GM18868 (cell line): Measurements from ENCODE around the gene OSBPL1A.

Source experiments
- ATAC-seq: cut with Tn5 transposase; IDR thresholded peaks from one replicate; pipeline ENCODE4 v1.9.1; 2021; ENCODE audit warnings: mild to moderate bottlenecking, moderate library complexity; ENCODE audit not compliant: unreplicated experiment

Gene OSBPL1A

DNA sequence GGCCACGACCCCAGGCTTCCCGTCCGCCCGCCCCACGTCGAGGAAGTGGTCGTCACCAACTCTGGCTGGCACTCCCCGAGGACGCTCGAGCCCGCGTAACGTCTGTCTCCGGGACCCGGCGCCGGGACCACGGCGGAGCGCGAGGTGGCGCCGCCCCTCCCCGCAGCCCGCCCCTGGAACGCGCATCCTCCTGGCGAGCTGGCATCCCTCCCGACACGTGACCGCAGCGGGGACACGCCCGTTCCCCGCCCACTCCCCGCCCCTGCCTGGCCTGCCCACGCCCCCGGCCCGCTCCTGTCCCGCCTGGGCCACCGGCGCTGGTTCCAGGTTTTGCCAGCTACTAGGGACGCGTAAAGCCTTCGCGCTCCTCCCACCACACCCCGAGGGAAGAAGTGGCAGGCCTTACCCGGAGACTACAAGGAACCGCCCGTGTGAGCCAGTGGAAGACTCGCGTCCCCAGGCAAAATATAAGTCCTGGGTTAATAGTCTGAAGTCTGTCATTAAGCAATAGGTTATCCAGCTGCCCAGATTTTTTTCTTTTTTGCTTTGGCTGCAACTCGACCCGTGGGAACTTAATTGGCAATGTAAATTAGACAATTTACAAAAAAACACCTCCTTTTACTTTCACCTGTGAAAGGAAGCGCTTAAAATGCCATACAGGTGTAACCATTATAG lies at the start of gene OSBPL1A:
Gene OSBPL1A, minus strand, starts transcription at position 131 of the 675 bp plus-strand sequence. CDS start 20,291 bp downstream, outside the sequence.
- peak; percentile 58 for ATAC-seq

DNA sequence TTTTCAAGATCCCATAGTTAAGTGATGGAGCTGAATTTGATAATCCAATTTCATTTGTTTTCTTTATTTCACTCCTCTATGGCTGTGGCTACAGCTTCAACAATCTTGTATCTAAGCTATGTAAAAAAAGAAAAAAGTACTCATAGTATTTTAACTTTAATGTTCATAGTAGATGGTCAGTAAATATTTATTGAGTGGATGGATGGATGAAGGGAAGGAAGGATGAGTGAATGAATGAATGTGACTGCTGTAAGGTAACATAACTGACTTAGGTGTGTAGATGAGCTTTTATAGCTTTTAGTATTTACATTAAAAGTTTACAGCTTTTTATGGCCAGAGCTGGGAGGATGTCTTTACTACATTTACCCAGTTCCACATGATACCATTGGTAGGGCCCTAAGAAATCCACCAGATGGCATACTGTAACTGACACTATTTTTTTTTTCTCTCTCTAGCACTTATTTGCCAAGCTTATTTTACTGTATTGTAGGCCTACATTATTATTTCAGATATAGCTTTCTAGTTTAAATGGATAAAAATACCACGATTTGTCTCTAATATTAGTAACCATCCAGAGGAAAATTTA lies 49.4 kb upstream of the OSBPL1A start:
- ATAC-seq = no peak

- ATAC-seq = peak; percentile 71
Measured at GRCh38 chr18:24446453-24446852, 48.8 kb upstream of the OSBPL1A start.

DNA sequence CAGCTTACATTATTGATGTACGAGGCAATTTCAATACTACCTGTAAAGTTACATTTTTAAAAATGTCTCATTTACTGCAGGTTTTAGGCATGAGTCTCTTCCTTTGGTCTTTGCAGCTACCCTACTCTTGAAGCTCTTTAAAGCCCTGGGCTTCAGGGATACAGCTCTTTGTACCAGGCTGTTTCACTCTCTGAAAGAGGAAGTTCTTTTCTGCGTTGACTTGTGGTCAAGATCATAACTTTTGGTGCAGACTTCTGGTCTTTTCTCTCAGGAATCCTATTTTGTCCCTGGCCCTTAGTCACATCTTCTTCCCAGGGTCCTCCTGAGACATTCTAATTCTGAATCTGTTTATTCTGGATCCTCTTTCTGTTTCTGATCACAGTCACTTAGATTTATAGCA lies 46.2 kb upstream of the OSBPL1A start:
- ATAC-seq = peak; percentile 84

- ATAC-seq = no peak
Measured at GRCh38 chr18:24436939-24437338, 39.3 kb upstream of the OSBPL1A start.

DNA sequence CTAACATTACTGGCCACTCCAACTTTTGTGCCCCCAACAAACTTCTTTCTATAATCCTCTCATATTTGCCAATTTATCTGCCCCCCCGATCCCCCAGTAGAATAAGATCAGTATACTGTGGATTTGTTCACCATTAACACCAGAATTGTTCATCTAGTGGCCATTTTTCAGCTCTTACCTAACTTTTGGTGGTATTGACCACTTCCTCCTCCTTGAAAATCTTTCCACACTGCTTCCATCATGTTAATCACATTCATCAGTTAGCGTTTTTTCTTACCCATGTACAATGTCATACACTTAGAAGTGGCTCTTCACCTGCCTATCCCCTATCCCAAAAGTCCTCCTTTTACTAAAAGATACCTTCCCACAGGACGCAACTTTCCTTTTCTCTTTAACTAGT lies 35.0 kb upstream of the OSBPL1A start:
- no peak for ATAC-seq

DNA sequence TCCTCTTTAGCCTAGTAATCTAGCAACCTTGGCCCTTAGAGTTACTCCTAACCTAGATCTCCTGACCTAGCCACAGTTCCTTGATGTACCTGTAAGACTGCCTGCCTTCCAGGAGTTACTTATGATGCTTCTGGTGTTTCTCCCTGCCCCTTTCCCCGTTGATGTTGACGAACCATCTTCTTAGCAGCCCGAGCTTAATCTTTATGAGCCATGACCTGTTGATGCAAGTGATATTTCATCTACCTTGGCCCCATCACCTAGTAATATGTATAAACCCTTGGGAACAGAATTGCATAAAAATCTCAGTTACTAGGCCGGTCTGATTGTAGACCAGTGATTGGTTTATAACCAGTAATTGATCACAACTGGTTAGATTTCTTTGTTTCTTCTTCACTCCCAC lies 31.6 kb upstream of the OSBPL1A start:
- ATAC-seq = no peak

DNA sequence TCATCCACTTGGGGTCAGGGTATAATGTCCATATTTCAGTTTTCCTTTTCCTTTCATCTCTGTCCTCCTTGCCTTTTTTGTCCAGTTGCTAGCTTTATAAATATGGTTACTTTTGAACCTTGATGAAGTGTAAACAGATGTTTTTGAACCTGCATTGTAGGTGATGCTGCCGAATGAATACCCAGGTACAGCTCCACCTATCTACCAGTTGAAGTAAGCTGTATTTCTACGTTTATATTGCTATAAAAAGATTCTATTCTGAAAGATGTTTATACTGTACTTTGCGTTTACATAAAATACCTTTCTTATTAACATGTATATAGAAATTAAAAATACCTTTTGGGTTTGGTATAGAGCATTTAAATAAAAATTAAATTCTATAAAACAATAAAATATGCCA lies 31.1 kb upstream of the OSBPL1A start:
- ATAC-seq = no peak

- ATAC-seq = no peak
Measured at GRCh38 chr18:24427484-24427883, 29.9 kb upstream of the OSBPL1A start.

- peak; percentile 94 for ATAC-seq
Measured at GRCh38 chr18:24426398-24427294, 29.0 kb upstream of the OSBPL1A start, which contains the start of gene IMPACT. TSS of gene IMPACT (plus strand) at chr18:24426670. CDS start at chr18:24426757, 87 bp downstream.

GRCh38 chr18:24426073-24426397 lies 28.4 kb upstream of the OSBPL1A start:
- ATAC-seq = no peak

DNA sequence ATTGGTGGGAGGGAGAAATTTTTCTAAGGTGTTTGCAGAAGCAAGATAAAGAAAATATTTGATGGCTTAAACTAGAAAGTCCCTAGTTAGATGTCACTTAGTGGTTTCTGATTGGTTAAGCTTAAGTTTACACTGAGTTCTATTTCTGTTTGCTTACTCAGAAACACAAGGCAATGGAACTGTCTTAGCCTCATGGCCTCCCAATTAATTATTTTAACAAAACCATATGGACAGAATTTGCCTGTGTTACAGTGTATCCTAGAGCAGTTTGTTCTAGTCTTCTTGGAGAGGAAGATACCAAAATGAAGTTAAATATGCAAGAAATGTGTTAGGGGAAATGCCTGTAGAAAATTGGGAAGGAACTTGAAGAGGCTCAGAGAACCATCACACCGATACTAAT lies 24.2 kb upstream of the OSBPL1A start:
- ATAC-seq = no peak

GRCh38 chr18:24420551-24420950 lies 22.9 kb upstream of the OSBPL1A start:
- ATAC-seq = no peak

GRCh38 chr18:24417480-24417879 lies 19.9 kb upstream of the OSBPL1A start:
- no peak for ATAC-seq

GRCh38 chr18:24414349-24415003 lies 16.9 kb upstream of the OSBPL1A start:
- ATAC-seq = peak; percentile 86

- ATAC-seq = no peak
Measured at GRCh38 chr18:24413148-24413547, 15.5 kb upstream of the OSBPL1A start.

- no peak for ATAC-seq
Measured at GRCh38 chr18:24408496-24408895, 10.9 kb upstream of the OSBPL1A start.

DNA sequence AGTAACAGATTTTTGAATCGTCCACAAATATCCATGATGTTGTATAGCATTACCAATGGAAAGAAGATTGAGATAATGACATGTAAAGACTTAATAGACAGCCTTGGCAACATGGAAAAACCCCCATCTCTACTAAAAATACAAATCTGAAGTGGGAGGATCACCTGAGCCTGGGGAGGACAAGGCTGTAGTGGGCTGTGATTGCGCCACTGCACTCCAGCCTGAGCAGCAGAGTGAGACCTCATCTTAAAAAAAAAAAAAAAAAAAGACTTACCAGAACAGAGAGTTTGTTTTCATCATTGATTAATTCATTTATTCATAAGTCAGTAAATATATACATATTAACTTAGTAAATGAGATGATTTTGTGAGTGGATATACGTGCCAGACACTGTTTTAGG lies 7.0 kb upstream of the OSBPL1A start:
- ATAC-seq = no peak

DNA sequence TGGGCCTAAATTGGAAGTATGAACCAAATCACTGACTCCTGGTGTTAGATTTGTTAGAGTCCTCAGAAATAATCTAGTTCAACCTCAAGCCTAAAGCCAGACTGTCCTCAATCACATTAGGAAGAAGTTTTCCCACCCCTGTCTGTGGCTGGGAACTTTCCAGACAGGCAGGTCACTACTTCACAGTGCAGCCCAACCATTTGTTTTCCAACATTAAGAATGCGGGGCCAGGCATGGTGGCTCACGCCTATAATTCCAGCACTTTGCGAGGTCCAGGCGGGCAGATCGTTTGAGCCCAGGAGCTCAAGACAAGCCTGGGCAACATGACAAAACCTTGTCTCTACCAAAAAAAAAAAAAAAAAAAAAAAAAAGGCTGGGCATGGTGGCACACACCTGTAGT lies 5.5 kb upstream of the OSBPL1A start:
- ATAC-seq = no peak

GRCh38 chr18:24402209-24402785 lies 4.7 kb upstream of the OSBPL1A start:
- no peak for ATAC-seq

- no peak for ATAC-seq
Measured at GRCh38 chr18:24400587-24400986, 3.0 kb upstream of the OSBPL1A start.
